GM21423 (cell line): ENCODE results near the gene MICU1.
"Not testable (repeated sequence)": the region's sequence is repeated elsewhere in the genome, so short reads cannot be mapped to it uniquely, and the experiment has no call there.

Experiments
- ATAC-seq: cut with Tn5 transposase; IDR thresholded peaks from one replicate; pipeline ENCODE4 v1.9.1; 2021; ENCODE audit warnings: mild to moderate bottlenecking, moderate library complexity; ENCODE audit not compliant: unreplicated experiment

Gene MICU1

GRCh38 chr10:72509206-72509799 lies 116.6 kb downstream of the MICU1 start:
- ATAC-seq = no peak

GRCh38 chr10:72508033-72508432 lies 117.8 kb downstream of the MICU1 start:
- ATAC-seq = no peak

- ATAC-seq = no peak
Observed at GRCh38 chr10:72506474-72506873, 119.4 kb downstream of the MICU1 start.

- no peak for ATAC-seq
Observed at GRCh38 chr10:72505435-72505834, 120.4 kb downstream of the MICU1 start.

GRCh38 chr10:72503694-72504438 lies 122.0 kb downstream of the MICU1 start:
- no peak for ATAC-seq

- ATAC-seq = no peak
Observed at GRCh38 chr10:72503241-72503640, 122.6 kb downstream of the MICU1 start.

- ATAC-seq = no peak
Observed at GRCh38 chr10:72502581-72502980, 123.3 kb downstream of the MICU1 start.

GRCh38 chr10:72499701-72500100 lies 126.2 kb downstream of the MICU1 start:
- ATAC-seq = no peak

- no peak for ATAC-seq
Observed at GRCh38 chr10:72490951-72491350, 134.9 kb downstream of the MICU1 start.

GRCh38 chr10:72487521-72487920 lies 138.4 kb downstream of the MICU1 start:
- ATAC-seq = no peak

- ATAC-seq = no peak
Observed at GRCh38 chr10:72487116-72487515, 138.8 kb downstream of the MICU1 start.

GRCh38 chr10:72485701-72486100 lies 140.2 kb downstream of the MICU1 start:
- no peak for ATAC-seq

- ATAC-seq = no peak
Observed at GRCh38 chr10:72484521-72484920, 141.4 kb downstream of the MICU1 start.

GRCh38 chr10:72483471-72483870 lies 142.4 kb downstream of the MICU1 start:
- ATAC-seq = no peak

- no peak for ATAC-seq
Observed at GRCh38 chr10:72480861-72481260, 145.0 kb downstream of the MICU1 start.

GRCh38 chr10:72477463-72477862 lies 148.4 kb downstream of the MICU1 start:
- no peak for ATAC-seq

- ATAC-seq = no peak
Observed at GRCh38 chr10:72472306-72472705, 153.6 kb downstream of the MICU1 start.

- no peak for ATAC-seq
Observed at GRCh38 chr10:72470666-72471065, 155.2 kb downstream of the MICU1 start.

GRCh38 chr10:72467064-72467463 lies 158.8 kb downstream of the MICU1 start:
- ATAC-seq = not testable (repeated sequence)

- no peak for ATAC-seq
Observed at GRCh38 chr10:72466018-72466417, 159.9 kb downstream of the MICU1 start.

- no peak for ATAC-seq
Observed at GRCh38 chr10:72464438-72464837, 161.4 kb downstream of the MICU1 start.

GRCh38 chr10:72462261-72462660 lies 163.6 kb downstream of the MICU1 start:
- ATAC-seq = no peak

GRCh38 chr10:72461085-72461484 lies 164.8 kb downstream of the MICU1 start:
- no peak for ATAC-seq
